Myometrial cell (primary cell): ENCODE data around the gene G6PC2. TPM values are rescaled to one million over a fixed set of nuclear protein-coding genes. Genes with fewer than 3 reads are reported as not detected.

Experiments
- total RNA-seq: library from RNA; depleted of rRNA; stranded (reverse); fragments of >200 nt; gene quantifications from 2 replicates; pipeline ENCODE4 v1.2.3, GENCODE V29; 2015

The G6PC2 gene
- total RNA-seq = not detected in 2 replicates

GRCh38 chr2:168901003-168901402, at the start of gene G6PC2:
Gene G6PC2 (plus strand): TSS chr2:168901291. CDS start chr2:168901332, 41 bp downstream.

DNA sequence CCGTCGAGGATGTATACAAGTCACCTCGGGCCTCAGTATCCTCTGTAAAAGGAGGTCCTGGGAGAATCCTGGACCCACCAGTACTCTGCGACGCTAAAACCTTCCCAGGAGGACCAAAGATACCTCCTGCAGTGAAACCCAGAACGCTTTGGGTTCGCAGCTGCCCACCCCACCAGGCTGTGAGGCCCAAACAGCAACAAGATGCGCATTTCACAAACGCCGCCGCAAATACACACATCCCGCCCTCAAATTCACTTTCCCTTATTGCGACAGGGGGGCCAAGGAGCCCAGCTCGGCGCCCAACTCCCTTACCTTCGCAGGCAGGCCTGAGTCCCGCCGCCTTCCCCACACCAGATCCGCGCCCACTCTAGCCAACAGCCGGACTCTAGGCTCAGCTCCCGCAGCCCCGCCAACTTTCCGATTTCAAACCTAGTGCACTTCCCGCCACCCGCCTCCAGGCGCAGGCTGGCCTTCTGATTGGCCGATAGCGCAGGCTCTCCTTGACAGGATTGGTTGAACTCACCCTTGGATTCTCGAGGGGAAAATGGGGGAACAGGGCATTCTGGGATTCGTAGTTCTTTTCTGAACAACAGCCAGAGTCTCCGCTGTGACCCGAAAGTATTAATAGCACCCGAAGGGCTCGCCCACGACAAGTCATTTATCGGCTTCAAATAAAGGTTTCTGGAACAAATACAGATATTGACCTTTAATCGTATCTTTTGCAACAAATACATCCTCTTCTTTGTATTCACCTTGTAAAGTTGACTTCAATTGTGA, 10.9 kb upstream of the G6PC2 start, which contains the start of gene SPC25:
TSS of gene SPC25 (minus strand) at position 425 of the 777 bp plus-strand sequence. CDS start 911 bp downstream, outside the sequence.

Other genes with a start within 250 kb of the G6PC2 start
- gene NOSTRIN, start 98.7 kb upstream of the G6PC2 start, total RNA-seq = 0.18 and 0.29 TPM in 2 replicates
- gene SPC25, start 10.9 kb upstream of the G6PC2 start, total RNA-seq = 11.8 and 14.7 TPM in 2 replicates
- gene ABCB11, start 130.0 kb downstream of the G6PC2 start, total RNA-seq = not detected in 2 replicates
- gene DHRS9, start 168.3 kb downstream of the G6PC2 start, total RNA-seq = 2.0 TPM in 1 of 2 replicates, not detected in the other